GM21576 (cell line): ENCODE measurements around the gene MLYCD.

Experiments used
- ATAC-seq: cut with Tn5 transposase; IDR thresholded peaks from one replicate; pipeline ENCODE4 v1.9.1; 2021; ENCODE audit warnings: mild to moderate bottlenecking, moderate library complexity; ENCODE audit not compliant: unreplicated experiment

Gene MLYCD

GRCh38 chr16:83898463-83899271, at the start of gene MLYCD:
TSS of gene MLYCD (plus strand) at chr16:83899115. CDS start at chr16:83899145, 30 bp downstream.
- ATAC-seq = peak; percentile 79

- no peak for ATAC-seq
These were observed 49.5 kb upstream of the MLYCD start for GRCh38 chr16:83849421-83849820.

GRCh38 chr16:83850947-83851346, 48.0 kb upstream of the MLYCD start:
- no peak for ATAC-seq

- no peak for ATAC-seq
These were observed 47.4 kb upstream of the MLYCD start for GRCh38 chr16:83851473-83851872.

- ATAC-seq = no peak
These were observed 46.1 kb upstream of the MLYCD start for GRCh38 chr16:83852774-83853173.

- ATAC-seq = no peak
These were observed 45.1 kb upstream of the MLYCD start for GRCh38 chr16:83853834-83854233.

- no peak for ATAC-seq
These were observed 44.5 kb upstream of the MLYCD start for GRCh38 chr16:83854420-83854819.

- no peak for ATAC-seq
These were observed 42.1 kb upstream of the MLYCD start for GRCh38 chr16:83856792-83857191.

- ATAC-seq = no peak
These were observed 39.6 kb upstream of the MLYCD start for GRCh38 chr16:83859265-83859664.

- ATAC-seq = no peak
These were observed 36.3 kb upstream of the MLYCD start for GRCh38 chr16:83862661-83863060.

- no peak for ATAC-seq
These were observed 35.2 kb upstream of the MLYCD start for GRCh38 chr16:83863682-83864081.

GRCh38 chr16:83870830-83871229, 28.1 kb upstream of the MLYCD start:
- ATAC-seq = no peak

- no peak for ATAC-seq
These were observed 20.1 kb upstream of the MLYCD start for GRCh38 chr16:83878838-83879237.

GRCh38 chr16:83882163-83882885, 16.6 kb upstream of the MLYCD start:
- ATAC-seq = no peak

- ATAC-seq = no peak
These were observed 12.5 kb upstream of the MLYCD start for GRCh38 chr16:83886199-83886971.

GRCh38 chr16:83887080-83887479, 11.8 kb upstream of the MLYCD start:
- no peak for ATAC-seq

GRCh38 chr16:83887564-83887963, 11.4 kb upstream of the MLYCD start:
- no peak for ATAC-seq

GRCh38 chr16:83888672-83889044, 10.3 kb upstream of the MLYCD start:
- ATAC-seq = no peak

GRCh38 chr16:83890359-83890758, 8.6 kb upstream of the MLYCD start:
- ATAC-seq = no peak

GRCh38 chr16:83891742-83892141, 7.2 kb upstream of the MLYCD start:
- no peak for ATAC-seq

- ATAC-seq = no peak
These were observed 3.7 kb upstream of the MLYCD start for GRCh38 chr16:83895243-83895642.

- no peak for ATAC-seq
These were observed 3.0 kb upstream of the MLYCD start for GRCh38 chr16:83895942-83896341.
